Progenitor cell of endocrine pancreas (in vitro differentiated cells): ENCODE results near the gene VWA5B1. TPM values are rescaled to one million over a fixed set of nuclear protein-coding genes. Genes with fewer than 3 reads are reported as not detected.

Experiments used
- DNase-seq: peaks from one replicate; pipeline ENCODE4 v3.0.0; 2021; ENCODE audit warnings: low spot score; ENCODE audit not compliant: unreplicated experiment
- H3K27ac Mint-ChIP-seq: 2 replicates; pipeline ENCODE4 v1.8.0; 2021; ENCODE audit warnings: mild to moderate bottlenecking, moderate library complexity, mixed read lengths
- H3K27me3 Mint-ChIP-seq: 2 replicates; pipeline ENCODE4 v1.8.0; 2021; ENCODE audit warnings: mixed read lengths
- H3K36me3 Mint-ChIP-seq: 2 replicates; pipeline ENCODE4 v1.8.0; 2022; ENCODE audit warnings: mixed read lengths; ENCODE audit not compliant: insufficient read depth
- H3K4me1 Mint-ChIP-seq: 2 replicates; pipeline ENCODE4 v1.8.0; 2021; ENCODE audit warnings: low read depth, mixed read lengths
- H3K4me3 Mint-ChIP-seq: 2 replicates; pipeline ENCODE4 v1.8.0; 2021; ENCODE audit warnings: low read depth, mild to moderate bottlenecking, moderate library complexity, mixed read lengths
- H3K9me3 Mint-ChIP-seq: 2 replicates; pipeline ENCODE4 v1.8.0; 2021; ENCODE audit warnings: low read depth, mixed read lengths
- CTCF ChIP-seq: fragments of 200-600 bp; sonication (generic); IDR thresholded peaks from one replicate; pipeline ENCODE4 v1.5.0; 2021; ENCODE audit warnings: antibody characterized with exemption, mild to moderate bottlenecking; ENCODE audit not compliant: unreplicated experiment
- total RNA-seq: library from RNA; stranded (reverse); gene quantifications from 2 replicates; pipeline ENCODE4 v1.2.1, GENCODE V29; 2021

Gene VWA5B1
- total RNA-seq, 1 donor from 2014 or later = 0.19 TPM

- Mint-ChIP-seq H3K9me3 (no peaks in the 10 kb centered on the region), H3K36me3 (no peaks in the 10 kb centered on the region), H3K27me3 (peaks cover 28% of the 10 kb centered on the region), H3K4me1 (no peaks in the 10 kb centered on the region), H3K4me3 (no peak overlapping the region), H3K27ac (no peak overlapping the region)
- DNase-seq = no peak
- TF ChIP-seq CTCF = no peak
Measured at GRCh38 chr1:20308569-20308968, 17.9 kb downstream of the VWA5B1 start.

- DNase-seq = no peak
- H3K4me1 Mint-ChIP-seq = no peaks in the 10 kb centered on the region
- no peak overlapping the region for H3K27ac Mint-ChIP-seq
- H3K9me3 Mint-ChIP-seq = no peaks in the 10 kb centered on the region
- TF ChIP-seq CTCF = no peak
- no peak overlapping the region for H3K4me3 Mint-ChIP-seq
- peaks cover 32% of the 10 kb centered on the region for H3K27me3 Mint-ChIP-seq
- H3K36me3 Mint-ChIP-seq = no peaks in the 10 kb centered on the region
Measured at GRCh38 chr1:20311289-20311688, 20.6 kb downstream of the VWA5B1 start.

- H3K4me1 Mint-ChIP-seq = no peaks in the 10 kb centered on the region
- no peaks in the 10 kb centered on the region for H3K36me3 Mint-ChIP-seq
- H3K27ac Mint-ChIP-seq = no peak overlapping the region
- H3K9me3 Mint-ChIP-seq = no peaks in the 10 kb centered on the region
- no peak overlapping the region for H3K4me3 Mint-ChIP-seq
- no peak for DNase-seq
- no peak for TF ChIP-seq CTCF
- H3K27me3 Mint-ChIP-seq = peaks cover 38% of the 10 kb centered on the region
Measured at GRCh38 chr1:20312310-20312709, 21.6 kb downstream of the VWA5B1 start.

GRCh38 chr1:20312818-20313217, 22.1 kb downstream of the VWA5B1 start:
- Mint-ChIP-seq H3K9me3 (no peaks in the 10 kb centered on the region), H3K4me1 (no peaks in the 10 kb centered on the region), H3K36me3 (no peaks in the 10 kb centered on the region), H3K27me3 (peaks cover 40% of the 10 kb centered on the region), H3K4me3 (no peak overlapping the region), H3K27ac (no peak overlapping the region)
- DNase-seq = no peak
- TF ChIP-seq CTCF = no peak

- no peaks in the 10 kb centered on the region for H3K9me3 Mint-ChIP-seq
- no peak for TF ChIP-seq CTCF
- peaks cover 3% of the 10 kb centered on the region for H3K4me1 Mint-ChIP-seq
- peaks cover 55% of the 10 kb centered on the region for H3K27me3 Mint-ChIP-seq
- no peak for DNase-seq
- no peak overlapping the region for H3K4me3 Mint-ChIP-seq
- no peaks in the 10 kb centered on the region for H3K36me3 Mint-ChIP-seq
- no peak overlapping the region for H3K27ac Mint-ChIP-seq
Measured at GRCh38 chr1:20317471-20317870, 26.8 kb downstream of the VWA5B1 start.
